ENCODE measurements around the gene MEIOSIN.
A peak's percentile ranks its signal among the peaks of the same experiment; 100 is the strongest.
"Not testable (repeated sequence)": the region's sequence is repeated elsewhere in the genome, so short reads cannot be mapped to it uniquely, and the experiment has no call there.

MEIOSIN gene

GRCh38 chr19:45717983-45718650, 15.1 kb upstream of the MEIOSIN start:
- H3K9me3 ChIP-seq, result no peaks in the 10 kb centered on the region
- H3K9ac ChIP-seq, result peak overlapping the region; percentile 63
- no peaks in the 10 kb centered on the region for H3K27me3 ChIP-seq
- H3K4me2 ChIP-seq, result peak overlapping the region; percentile 84
- H4K20me1 ChIP-seq, result peaks cover 21% of the 10 kb centered on the region
- peak overlapping the region; percentile 82 for H3K4me3 ChIP-seq
- H3K4me1 ChIP-seq, result peaks cover 30% of the 10 kb centered on the region
- peaks cover 48% of the 10 kb centered on the region for H3K36me3 ChIP-seq
- no peak for TF ChIP-seq Cebpa-rat (IDR thresholded peaks at IDR 0.05)
- H3K27ac ChIP-seq, result peak overlapping the region; percentile 73

GRCh38 chr19:45720065-45720464, 13.2 kb upstream of the MEIOSIN start:
- not testable (repeated sequence) for H3K27ac ChIP-seq, H3K9me3 ChIP-seq, H3K4me2 ChIP-seq, H3K4me3 ChIP-seq, H3K27me3 ChIP-seq, H3K9ac ChIP-seq
- Histone ChIP-seq H3K4me1 (peaks cover 26% of the 10 kb centered on the region), H4K20me1 (peaks cover 26% of the 10 kb centered on the region), H3K36me3 (peaks cover 52% of the 10 kb centered on the region)

GRCh38 chr19:45728683-45729082, 4.6 kb upstream of the MEIOSIN start:
- H3K4me1 ChIP-seq, result peaks cover 33% of the 10 kb centered on the region
- peaks cover 58% of the 10 kb centered on the region for H4K20me1 ChIP-seq
- not testable (repeated sequence) for H3K27me3 ChIP-seq, H3K9ac ChIP-seq, H3K27ac ChIP-seq, H3K9me3 ChIP-seq, H3K4me3 ChIP-seq
- peak overlapping the region; percentile 96; the same call in 1 of the 2 replicates for H3K4me2 ChIP-seq
- H3K36me3 ChIP-seq, result peaks cover 27% of the 10 kb centered on the region

- no peaks in the 10 kb centered on the region for H3K9me3 ChIP-seq
- peak overlapping the region; percentile 96 for H3K4me2 ChIP-seq
- H3K27ac ChIP-seq, result peak overlapping the region; percentile 72
- peaks cover 33% of the 10 kb centered on the region for H3K4me1 ChIP-seq
- H3K27me3 ChIP-seq, result no peaks in the 10 kb centered on the region
- no peak for TF ChIP-seq Cebpa-rat (IDR thresholded peaks at IDR 0.05)
- peak overlapping the region; percentile 81 for H3K4me3 ChIP-seq
- peaks cover 24% of the 10 kb centered on the region; the same call in 1 of the 2 replicates for H3K36me3 ChIP-seq
- peaks cover 47% of the 10 kb centered on the region for H4K20me1 ChIP-seq
- H3K9ac ChIP-seq, result peak overlapping the region; percentile 92
These were observed 3.4 kb upstream of the MEIOSIN start for GRCh38 chr19:45729800-45730290.

GRCh38 chr19:45730368-45731288, 2.6 kb upstream of the MEIOSIN start, which contains the start of gene FBXO46:
TSS of gene FBXO46 (minus strand) at chr19:45730896. CDS start at chr19:45713495, 17,401 bp downstream.
- peak within 1 kb of the TSS; percentile 81 for H3K4me3 ChIP-seq
- peaks cover 16% of the 10 kb centered on the region; the same call in 1 of the 2 replicates for H3K36me3 ChIP-seq
- no peaks in the 10 kb centered on the region for H3K9me3 ChIP-seq
- H4K20me1 ChIP-seq, result peaks cover 39% of the 10 kb centered on the region
- peak within 1 kb of the TSS; percentile 92 for H3K9ac ChIP-seq
- peaks cover 33% of the 10 kb centered on the region for H3K4me1 ChIP-seq
- H3K4me2 ChIP-seq, result peak within 1 kb of the TSS; percentile 96
- H3K27ac ChIP-seq, result peak within 1 kb of the TSS; percentile 72
- H3K27me3 ChIP-seq, result no peaks in the 10 kb centered on the region
- TF ChIP-seq Cebpa-rat (IDR thresholded peaks at IDR 0.05), result no peak

- Histone ChIP-seq H3K9ac (no peak overlapping the region), H3K27ac (no peak overlapping the region), H3K4me3 (no peak overlapping the region), H3K9me3 (no peaks in the 10 kb centered on the region), H3K4me1 (no peaks in the 10 kb centered on the region), H3K36me3 (no peaks in the 10 kb centered on the region), H4K20me1 (no peaks in the 10 kb centered on the region), H3K4me2 (no peak overlapping the region), H3K27me3 (no peaks in the 10 kb centered on the region)
- TF ChIP-seq Cebpa-rat (IDR thresholded peaks at IDR 0.05), result no peak
These were observed 6.5 kb downstream of the MEIOSIN start for GRCh38 chr19:45739498-45740439.

GRCh38 chr19:45742969-45743368, 9.7 kb downstream of the MEIOSIN start:
- no peak for TF ChIP-seq Cebpa-rat (IDR thresholded peaks at IDR 0.05)
- Histone ChIP-seq H3K4me3 (no peak overlapping the region), H3K4me2 (no peak overlapping the region), H3K36me3 (no peaks in the 10 kb centered on the region), H3K4me1 (no peaks in the 10 kb centered on the region), H4K20me1 (no peaks in the 10 kb centered on the region), H3K9ac (no peak overlapping the region), H3K27ac (no peak overlapping the region), H3K27me3 (no peaks in the 10 kb centered on the region), H3K9me3 (no peaks in the 10 kb centered on the region)

GRCh38 chr19:45745606-45746005, 12.4 kb downstream of the MEIOSIN start:
- Histone ChIP-seq H3K27me3 (no peaks in the 10 kb centered on the region), H3K4me2 (no peak overlapping the region), H3K9me3 (no peaks in the 10 kb centered on the region), H3K27ac (no peak overlapping the region), H3K4me3 (no peak overlapping the region), H3K9ac (no peak overlapping the region), H3K36me3 (no peaks in the 10 kb centered on the region), H4K20me1 (no peaks in the 10 kb centered on the region), H3K4me1 (no peaks in the 10 kb centered on the region)
- TF ChIP-seq Cebpa-rat (IDR thresholded peaks at IDR 0.05), result no peak

GRCh38 chr19:45746866-45747265, 13.6 kb downstream of the MEIOSIN start:
- no peak overlapping the region for H3K9ac ChIP-seq
- no peaks in the 10 kb centered on the region for H3K9me3 ChIP-seq
- TF ChIP-seq Cebpa-rat (IDR thresholded peaks at IDR 0.05), result no peak
- no peaks in the 10 kb centered on the region for H4K20me1 ChIP-seq
- H3K4me3 ChIP-seq, result no peak overlapping the region
- no peaks in the 10 kb centered on the region for H3K27me3 ChIP-seq
- no peak overlapping the region for H3K4me2 ChIP-seq
- no peaks in the 10 kb centered on the region for H3K36me3 ChIP-seq
- no peaks in the 10 kb centered on the region for H3K4me1 ChIP-seq
- H3K27ac ChIP-seq, result no peak overlapping the region
